GM21381 (cell line): ENCODE results near the gene KCNIP4.

Source experiments
- ATAC-seq: cut with Tn5 transposase; IDR thresholded peaks from one replicate; pipeline ENCODE4 v1.9.1; 2021; ENCODE audit warnings: mild to moderate bottlenecking, moderate library complexity; ENCODE audit not compliant: unreplicated experiment

The KCNIP4 gene

GRCh38 chr4:21769404-21770147, 179.0 kb downstream of the KCNIP4 start:
- no peak for ATAC-seq

DNA sequence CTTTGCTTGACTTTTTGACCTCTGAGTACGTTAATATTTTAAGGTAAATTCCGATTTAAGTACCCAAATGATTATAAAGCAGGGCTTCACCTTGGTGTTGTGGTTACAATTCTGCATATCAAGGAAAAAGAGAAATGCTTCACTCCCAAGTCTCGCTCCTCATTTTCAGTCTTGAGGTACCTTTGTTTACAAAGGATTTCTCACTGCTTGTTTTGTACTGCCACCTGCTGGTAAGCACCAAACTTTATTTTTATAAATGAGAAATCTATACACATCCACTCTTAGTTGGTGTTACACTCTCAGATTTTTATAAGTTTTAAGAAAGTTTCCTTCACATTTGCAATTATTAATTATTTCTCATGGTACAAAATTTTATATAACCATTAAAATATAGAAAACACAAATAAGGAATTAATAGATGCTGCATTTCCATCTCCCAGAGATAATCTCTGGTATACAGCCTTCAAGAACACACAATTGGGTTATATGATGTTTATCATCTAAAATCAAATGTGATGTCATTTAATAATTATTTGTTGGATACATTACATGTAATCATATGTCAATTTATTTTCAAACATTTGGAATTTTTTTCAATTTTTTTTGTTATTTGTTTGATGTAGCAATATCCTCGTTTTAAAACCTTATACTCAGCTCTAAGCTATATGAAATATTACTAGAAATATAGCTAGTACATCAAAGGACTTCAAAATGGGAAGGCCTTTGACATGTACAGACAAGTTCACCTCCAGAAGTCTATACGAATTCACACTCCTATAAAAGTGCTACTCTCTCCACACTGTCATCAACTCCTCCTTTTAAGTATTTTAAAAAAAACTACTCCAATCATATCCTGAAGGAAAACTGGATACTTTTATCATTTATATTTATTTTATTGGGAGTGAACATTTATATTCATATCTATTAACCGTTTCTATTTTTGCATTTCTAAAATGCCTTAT, 179.9 kb downstream of the KCNIP4 start:
- ATAC-seq, result peak; percentile 58

DNA sequence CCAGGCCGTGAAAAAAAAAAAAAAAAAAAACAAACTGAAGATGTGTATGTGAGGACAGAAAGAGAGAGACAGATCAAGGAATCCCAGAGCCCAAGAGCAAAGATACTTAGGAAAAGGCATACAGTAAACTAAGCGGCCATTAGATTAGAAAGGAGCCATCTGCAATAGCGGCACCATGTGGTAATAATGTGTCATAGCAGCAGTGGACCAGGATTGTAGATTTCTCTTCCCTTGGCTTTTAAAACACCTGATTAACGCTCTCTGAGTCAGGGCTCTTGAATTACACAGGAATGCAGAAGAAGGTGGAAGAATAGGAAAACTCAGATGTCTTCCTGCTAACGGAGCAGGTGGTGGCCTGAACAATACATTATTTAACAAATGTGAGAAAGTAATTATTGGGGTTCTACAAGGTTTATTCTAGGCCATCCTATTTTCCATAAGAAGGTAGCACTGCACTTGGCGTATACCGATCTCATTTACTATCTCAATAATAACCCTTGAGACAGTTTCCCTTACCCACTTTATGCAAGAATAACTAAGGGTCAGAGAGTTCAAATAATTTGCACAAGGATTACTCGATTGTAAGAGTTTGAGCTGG, 182.7 kb downstream of the KCNIP4 start:
- ATAC-seq, result peak; percentile 73

- no peak for ATAC-seq
Measured at GRCh38 chr4:21763855-21764254, 184.7 kb downstream of the KCNIP4 start.

DNA sequence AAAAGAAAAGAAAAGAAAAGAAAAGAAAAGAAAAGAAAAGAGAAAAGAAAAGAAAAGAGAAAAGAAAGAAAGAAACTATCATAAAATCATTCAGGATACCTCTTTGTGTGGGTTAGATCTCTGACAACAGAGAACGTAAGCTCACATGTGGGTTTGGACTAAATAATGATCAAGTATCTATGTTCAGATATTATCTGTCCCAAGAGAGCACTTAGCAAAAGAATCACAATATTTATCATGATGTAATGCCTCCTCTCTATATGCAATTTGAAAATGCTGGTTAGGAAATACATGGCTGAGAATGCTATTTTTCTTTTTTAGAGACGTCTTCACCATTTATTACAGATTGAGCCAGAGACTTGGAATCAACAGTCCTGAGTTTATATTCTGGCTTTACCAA, 191.3 kb downstream of the KCNIP4 start:
- no peak for ATAC-seq

- no peak for ATAC-seq
Measured at GRCh38 chr4:21753084-21753760, 195.3 kb downstream of the KCNIP4 start.

DNA sequence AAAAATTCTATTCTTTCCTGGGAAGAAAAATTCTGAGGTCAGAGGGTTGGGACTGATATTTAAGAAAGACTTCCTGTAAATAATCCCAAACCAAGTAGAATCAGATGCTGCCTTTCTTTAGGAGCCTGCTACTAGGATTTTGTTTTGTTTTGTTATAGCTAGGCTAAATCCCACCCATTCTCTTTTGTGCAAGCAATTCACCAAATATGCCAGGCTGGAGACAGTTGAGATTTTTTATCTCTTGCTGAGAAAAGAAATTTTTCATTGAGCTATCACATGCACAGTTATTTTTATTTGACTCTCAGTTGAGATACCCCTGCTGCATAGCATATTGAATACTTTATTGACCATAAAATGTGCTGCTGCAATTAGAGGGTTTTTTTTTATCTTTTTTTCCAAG, 196.0 kb downstream of the KCNIP4 start:
- no peak for ATAC-seq

GRCh38 chr4:21749924-21750323, 198.6 kb downstream of the KCNIP4 start:
- no peak for ATAC-seq

DNA sequence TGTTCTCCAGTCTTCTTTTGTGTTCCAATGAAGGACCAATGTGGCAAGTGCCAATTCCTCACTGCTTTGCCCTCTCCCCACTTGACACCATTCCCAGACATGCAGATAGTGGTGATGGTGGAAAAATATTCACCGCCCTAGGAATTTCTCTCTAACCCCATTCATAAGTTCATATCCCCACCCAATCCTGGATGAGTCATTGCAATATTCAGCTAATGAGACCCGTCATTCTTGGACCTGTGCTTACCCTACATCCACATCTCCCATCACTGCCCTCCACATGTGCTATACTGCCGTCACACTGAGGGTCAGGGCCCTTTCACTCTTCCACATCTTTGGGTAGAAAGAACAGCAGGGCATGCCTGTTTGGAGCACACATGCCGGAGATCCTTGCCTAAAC, 199.2 kb downstream of the KCNIP4 start:
- no peak for ATAC-seq

DNA sequence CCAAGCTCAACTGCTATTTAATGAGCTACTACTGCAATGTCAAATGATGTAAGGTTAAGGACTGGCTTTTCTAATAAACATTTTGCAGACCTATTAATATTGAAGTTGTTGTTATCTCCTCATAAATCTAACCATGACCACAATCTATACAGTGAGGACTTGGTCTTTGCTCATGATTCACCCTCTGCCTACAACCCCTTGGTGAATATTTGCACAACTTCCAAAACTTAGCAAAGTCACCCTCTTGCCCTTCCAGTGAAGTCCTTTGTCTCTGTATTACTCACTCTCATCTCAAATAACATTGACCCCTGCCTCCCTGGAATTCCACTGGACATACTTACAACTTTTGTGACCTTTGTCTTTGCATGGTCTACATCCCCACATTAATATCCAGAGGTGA, 204.5 kb downstream of the KCNIP4 start:
- ATAC-seq, result no peak

- ATAC-seq, result no peak
Measured at GRCh38 chr4:21742326-21742725, 206.2 kb downstream of the KCNIP4 start.

- no peak for ATAC-seq
Measured at GRCh38 chr4:21738821-21739220, 209.8 kb downstream of the KCNIP4 start.

DNA sequence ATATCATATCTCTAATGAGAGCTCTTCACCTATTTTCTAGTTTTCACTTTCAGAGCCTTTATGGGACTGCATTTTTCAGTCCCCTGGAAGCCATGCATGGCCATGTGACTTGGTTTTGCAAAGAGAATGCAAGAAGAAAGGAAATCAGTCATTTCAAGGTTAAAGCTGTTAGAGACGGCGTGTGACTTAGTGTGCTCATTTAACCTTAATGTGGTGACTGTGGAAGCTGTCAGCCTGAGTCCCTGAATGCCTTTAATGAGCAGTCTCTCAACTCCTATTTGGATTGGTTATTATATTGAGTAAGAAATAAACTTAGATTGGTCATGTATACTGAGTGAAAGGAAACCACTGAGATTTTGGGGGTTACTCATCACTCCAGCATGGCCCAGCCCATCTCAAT, 212.7 kb downstream of the KCNIP4 start:
- ATAC-seq, result no peak

DNA sequence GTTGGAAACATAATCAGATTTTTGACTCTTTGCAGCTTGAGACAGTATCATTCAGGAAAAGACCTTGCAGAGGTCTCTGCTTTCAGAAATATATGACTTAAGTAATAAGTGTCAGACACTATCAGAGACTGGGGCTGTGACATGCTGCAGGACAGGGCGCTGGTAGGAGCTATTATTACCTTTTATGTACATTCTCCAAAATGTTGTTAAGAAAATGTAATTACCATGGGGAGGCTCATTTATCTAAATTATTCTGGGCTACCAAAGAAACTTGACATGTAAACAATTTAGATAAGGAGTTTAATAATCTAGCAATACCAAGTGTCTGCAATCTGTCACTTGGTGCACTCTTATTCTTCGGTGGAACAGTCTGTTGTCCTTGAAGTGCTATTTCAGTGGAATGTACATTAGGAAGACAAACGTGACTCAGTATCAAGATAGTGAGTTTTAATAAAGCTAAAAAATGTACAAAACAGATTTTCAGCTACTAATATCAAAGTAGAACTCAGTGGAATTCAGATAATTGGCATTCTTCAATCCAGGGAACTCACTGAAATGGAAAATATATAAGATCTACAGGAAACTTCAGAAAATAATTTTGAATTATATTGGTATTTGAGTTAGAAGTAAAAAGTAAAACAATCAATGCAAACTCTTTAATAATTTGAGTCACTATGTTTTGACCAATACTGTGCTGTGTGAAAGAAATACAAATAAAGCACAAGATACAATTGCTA, 214.5 kb downstream of the KCNIP4 start:
- ATAC-seq, result no peak

- ATAC-seq, result no peak
Measured at GRCh38 chr4:21728304-21728703, 220.3 kb downstream of the KCNIP4 start.

DNA sequence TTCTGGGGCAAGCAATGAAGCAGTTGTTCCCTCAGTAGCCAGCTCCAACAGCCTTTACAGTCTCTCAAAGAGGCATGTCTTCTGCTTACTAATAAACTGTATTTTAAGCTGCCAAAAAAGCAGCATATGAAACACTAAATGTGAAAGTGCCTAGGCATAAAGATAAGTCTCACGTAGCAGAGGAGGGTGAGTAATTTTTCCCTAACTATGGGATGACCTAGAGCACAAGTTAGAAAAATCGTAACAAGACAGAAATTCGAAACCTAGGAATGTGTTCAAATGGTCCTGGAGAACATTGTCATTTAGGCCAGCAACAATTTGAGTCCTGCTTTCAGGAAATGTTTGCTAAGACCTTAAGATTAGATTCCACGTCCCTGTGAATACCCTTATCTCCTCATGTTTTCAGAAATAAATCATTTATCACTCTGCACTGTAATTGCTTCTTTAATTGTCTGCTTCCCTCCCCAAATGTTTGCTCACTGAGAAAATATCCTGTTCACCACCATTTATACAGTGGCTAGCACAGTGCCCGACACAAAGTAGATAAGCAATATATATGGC, 222.2 kb downstream of the KCNIP4 start:
- ATAC-seq, result no peak

DNA sequence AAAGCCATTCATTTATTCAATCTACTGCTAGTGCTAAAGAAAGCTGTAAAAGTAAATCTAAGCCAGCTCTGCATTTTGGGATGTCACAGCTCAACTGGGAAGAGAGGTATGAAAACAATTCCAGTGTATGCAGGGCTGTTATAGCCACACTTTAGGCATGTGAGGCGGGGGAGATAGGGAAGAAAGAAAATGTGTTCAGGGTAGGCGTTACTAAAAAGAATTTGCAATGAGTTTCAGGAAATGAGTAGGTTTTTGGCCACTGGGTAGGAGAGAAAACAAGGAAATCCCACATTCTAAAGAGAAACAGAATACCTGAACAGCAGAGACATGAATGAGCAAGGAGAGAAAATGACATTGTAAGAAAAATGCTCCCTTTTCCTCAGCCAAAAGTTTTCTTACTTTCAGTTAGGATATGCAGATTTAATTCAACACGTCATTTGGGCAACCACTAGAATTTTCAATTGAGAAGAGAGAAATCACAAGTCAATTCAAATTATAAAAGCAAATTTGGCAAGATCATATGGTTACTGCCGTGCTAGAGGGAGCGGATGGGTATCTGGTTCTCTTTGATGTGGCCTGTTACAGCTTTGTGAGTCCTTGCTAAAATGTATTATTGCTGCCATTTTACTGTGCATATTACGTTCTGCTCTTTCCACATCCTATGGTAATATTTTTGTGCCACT, 226.3 kb downstream of the KCNIP4 start:
- no peak for ATAC-seq

DNA sequence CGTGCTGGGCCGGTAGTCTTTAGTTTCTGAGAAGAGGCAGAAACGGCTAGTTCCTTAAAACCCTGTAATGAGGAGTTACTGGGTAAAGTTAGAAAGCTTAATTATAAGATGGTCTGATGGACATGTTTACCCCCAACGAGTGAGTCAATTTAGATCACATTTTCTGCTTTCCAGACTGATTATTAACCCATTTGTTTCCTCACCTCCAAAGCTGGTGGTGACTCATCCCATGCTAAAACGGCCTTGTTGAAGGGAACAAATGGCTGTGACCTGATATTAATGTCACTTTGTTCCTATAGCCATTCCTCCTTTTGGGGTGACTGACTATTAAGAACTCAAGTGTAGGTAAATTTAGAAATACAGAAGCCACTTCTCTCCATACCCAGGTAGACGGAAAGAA, 232.0 kb downstream of the KCNIP4 start:
- no peak for ATAC-seq

- ATAC-seq, result no peak
Measured at GRCh38 chr4:21710179-21710835, 238.3 kb downstream of the KCNIP4 start.
